ENCODE results near the gene HGS. TPM values are rescaled to one million over a fixed set of nuclear protein-coding genes. Genes with fewer than 3 reads are reported as not detected.
"Not testable (repeated sequence)": the region's sequence is repeated elsewhere in the genome, so short reads cannot be mapped to it uniquely, and the experiment has no call there.

Gene HGS
- total RNA-seq, 1 donor from 2014 or later, result 41.1 TPM

DNA sequence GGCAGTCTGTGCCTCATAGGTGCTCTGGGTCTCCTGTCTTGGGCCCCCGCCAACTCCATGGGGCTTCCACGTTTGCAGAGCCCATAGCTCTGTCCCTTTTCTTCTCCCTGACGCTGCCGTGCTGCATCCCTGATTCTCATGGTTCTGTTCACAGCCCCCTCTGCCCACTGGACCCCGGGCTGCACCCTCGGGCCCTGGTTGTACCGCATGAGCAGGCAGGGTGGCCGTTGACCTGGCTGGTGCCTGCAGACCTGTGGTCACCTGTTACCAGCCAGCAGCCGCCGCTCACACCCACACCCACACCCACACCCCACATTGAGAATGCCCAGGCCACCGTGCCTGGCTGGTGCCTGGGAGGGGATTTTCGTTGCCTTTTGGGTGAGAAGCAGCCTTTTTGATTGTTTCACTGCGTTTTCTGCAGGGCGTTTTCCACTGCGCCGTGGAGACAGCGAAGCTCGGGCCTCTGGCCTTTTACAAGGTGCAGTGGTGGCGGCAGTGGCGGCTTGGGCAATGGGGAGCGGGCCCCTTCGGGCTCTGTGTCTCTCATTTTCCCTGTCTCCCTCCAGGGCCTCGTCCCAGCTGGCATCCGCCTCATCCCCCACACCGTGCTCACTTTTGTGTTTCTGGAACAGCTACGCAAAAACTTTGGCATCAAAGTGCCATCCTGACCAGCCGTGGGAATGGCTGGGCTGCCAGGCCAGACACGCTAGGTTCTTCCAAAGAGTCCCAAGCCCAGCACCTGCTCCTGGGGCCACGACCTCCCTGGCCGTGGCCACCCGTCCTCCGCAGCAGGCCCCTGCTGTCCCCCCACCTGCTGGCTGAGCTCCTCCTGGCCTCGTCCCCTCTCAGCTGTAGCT is 35.8 kb downstream of the HGS start:
- DNase-seq (ENCODE audit: low read depth in 2 of 2), result no peak

DNA sequence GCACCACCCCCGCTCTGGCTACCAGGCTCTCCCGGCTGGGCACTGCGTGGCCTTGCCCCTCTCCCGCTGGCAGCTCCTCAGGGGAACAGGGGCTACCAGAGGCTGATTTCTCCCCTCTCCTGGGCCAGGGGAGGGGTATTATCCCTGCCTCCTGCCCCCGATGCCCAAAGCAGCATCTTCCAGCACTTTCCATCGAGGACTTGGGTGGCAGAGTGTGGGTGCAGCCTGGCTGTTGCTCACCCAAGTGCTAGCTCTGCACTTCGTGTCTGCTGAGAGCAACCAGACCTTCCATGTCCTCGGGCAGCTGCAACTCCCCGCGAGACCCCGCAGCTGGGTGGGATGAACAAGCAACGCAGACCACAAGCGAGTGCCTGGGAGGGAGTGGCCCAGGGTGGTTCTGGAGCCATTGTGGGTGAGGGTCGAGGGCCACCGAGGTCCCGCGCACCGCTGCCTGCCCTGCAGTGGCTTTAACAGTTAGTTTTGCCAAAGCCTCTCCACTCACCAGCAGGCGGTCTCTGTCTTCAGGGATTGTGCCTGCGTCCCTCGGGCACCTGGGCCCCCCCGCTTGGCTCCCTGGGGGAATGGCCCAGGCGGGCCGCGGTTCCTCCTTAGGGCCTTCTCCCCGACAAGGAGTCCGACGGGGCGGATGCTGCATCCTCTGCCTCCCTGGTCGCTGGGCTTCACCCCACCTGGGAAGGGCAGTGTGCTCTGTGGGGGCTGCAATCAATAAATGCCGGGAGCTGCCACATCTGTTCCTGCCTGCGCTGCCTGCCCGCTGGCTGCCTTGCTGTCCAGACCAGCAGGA is 36.7 kb downstream of the HGS start:
- no peak for DNase-seq (ENCODE audit: low read depth in 2 of 2)

DNA sequence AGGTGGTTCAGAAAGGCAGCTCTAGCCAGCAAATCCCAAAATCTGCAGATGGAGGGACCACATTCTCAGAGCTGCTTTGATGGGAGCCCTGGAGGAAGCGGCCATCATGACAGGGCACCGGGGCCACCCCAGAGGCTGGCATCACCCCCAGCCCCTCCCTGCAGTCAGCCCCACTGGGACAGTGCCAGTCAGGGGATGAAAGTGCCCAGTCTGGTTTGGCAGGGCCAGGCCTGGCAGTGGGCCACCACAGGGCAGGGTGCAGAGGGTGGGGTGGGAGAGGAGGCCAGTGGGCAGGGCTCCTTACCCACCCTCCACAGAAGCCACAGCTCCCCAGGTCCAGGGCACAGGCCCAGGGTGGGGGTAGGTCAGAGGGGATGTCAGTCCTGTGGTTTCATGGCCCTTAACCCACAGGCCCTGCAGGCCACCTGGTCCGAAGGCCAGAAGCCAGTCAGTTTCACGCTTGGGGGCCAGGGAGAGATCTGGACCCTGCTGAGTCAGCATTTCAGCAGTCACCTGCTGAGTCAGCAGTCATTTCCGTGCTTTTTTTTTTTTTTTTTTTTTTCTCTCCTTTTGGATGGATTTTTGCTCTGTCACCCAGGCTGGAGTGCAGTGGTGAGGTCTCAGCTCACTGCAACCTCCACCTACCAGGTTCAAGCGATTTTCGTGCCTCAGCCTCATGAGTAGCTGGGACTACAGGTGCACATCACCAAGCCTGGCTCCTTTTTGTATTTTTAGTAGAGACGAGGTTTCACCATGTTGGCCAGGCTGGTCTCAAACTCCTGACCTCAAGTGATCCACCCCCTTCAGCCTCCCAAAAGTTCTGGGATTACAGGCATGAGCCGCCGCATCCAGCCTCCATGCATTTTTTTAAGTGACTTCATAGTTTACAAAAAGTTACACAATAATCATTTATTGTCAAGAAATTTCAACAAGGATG is 38.6 kb downstream of the HGS start:
- DNase-seq (ENCODE audit: low read depth in 2 of 2), result no peak

DNA sequence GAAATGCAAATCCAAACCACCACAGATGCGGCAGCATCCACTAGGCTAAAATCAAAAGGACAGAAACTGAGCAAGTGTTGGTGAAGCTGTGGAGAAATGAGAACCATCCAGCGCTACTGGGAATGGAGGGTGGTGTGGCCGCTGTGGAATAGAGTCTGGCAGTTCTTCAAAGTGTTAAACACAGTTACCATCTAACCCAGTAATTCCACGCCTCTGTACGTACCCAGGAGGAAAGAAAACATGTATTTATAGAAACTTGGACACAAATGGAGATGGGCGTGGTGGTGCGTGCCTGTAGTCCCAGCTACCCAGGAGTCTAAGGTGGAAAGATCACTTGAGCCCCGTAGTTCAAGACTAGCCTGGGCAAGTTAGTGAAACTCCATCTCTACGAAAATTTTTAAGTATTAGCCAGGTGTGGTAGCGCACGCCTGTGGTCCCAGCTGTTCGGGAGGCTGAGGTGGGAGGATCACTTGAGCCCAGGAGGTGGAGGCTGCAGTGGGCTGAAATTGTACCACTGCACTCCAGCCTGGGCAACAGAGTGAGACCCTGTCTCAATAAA is 39.9 kb downstream of the HGS start:
- no peak for DNase-seq (ENCODE audit: low read depth in 2 of 2)

DNA sequence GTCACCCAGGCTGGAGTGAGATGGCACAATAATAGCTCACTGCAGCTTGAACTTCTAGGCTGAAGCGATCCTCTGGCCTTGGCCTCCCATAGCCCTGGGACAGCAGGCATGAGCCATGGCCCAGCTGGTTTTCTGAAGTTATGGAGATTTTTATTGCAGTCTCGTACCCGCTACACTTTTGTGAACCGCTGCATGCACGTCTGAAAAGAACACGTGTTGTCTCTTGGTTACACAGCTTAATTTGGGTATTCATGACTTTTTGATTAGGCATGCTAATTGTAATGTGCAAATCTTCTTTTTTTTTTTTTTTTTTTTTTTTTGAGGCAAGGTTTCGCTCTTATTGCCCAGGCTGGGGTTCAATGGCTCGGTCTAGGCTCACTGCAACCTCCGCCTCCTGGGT is 41.6 kb downstream of the HGS start:
- no peak for DNase-seq (ENCODE audit: low read depth in 2 of 2)

DNA sequence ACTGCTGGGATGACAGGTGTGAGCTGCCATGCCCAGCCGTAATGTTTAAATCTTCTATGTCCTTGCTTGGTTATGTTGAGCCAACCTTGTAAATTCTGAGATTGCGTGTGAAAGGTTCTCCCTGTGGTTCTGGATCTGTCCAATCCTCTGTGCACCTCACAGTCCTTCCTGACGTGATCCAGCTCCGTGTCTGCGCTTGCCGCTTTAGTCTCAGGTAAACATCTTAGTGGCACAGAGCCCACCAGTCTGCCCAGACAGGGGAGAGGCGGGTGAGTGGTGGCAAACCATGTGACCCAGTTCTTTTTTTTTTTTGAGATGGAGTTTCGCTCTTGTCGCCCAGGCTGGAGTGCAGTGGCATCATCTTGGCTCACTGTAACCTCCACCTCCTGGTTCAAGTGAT is 42.2 kb downstream of the HGS start:
- DNase-seq (ENCODE audit: low read depth in 2 of 2), result no peak

DNA sequence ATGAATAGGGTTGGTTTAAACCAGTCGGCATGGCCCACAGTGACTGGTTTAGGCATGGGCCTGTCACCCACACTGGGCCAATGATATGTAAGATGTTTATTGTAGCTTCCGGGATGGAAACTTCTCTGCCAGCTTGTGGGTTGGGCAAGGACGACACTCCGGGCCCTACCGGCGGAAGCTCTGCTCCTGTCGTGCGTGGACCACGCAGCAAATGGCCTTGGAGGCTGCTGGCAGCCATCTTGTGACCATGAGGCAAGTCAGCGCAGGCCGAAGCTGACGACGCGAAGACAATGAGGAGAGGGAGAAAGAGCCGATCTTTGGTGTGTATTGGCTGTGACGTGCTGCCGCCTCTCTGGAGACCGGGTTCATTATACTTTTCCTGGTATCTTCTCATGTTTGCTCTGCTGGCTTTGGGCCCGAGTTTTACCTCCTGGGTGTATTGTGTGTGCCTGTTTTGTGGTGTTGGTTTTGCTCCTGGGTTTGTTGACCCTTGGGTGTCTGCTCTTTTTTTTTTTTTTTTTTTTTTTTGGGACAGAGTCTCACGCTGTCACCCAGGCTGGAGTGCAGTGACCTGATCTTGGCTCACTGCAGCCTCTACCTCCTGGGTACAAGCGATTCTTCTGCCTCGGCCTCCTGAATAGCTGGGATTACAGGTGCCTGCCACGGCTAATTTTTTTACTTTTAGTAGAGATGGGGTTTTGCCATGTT is 43.7 kb downstream of the HGS start:
- DNase-seq (ENCODE audit: low read depth in 2 of 2), result no peak

DNA sequence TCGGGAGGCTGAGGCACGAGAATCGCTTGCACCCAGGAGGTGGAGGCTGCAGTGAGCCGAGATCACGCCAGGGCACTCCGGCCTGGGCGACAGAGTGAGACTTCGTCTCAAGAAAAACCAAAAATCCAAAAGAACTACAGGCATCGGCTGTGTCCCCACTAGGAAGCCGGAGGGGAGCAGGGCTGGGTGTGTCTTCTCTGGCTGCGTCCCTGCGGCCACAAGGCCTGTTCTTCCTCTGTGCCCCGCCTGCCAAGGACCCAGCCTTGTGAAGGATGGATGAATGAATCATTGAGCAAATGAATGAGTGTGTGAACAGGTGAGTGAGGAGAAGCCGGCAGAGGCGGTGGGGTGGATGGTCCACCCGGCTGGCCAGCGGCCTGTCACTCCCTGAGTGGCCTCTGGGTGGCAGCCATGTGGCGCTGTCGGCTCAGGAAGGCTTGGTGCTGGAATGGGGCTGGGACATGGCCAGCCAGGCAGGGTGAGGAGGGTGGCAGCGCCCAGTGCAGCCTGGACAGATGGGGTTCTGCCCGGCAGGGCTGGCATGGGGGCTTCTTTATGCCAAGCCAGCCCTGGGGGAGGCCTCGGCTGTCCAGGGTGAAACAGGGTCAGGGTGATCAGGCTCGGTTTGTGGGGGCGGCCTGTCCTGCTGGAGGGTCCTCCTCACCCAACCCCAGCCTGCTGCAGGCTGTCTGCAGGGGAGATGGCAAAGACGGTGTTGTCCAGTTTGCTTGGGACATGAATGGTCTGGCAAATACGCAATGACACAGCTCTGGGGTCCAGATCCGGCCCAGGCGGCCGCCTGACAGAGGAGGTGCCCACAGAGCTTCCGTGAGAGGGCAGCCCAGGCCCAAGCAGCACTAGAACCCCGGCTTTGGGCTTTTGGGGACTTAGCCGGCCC is 49.9 kb downstream of the HGS start:
- DNase-seq (ENCODE audit: low read depth in 2 of 2), result peak; percentile 29 to 65

DNA sequence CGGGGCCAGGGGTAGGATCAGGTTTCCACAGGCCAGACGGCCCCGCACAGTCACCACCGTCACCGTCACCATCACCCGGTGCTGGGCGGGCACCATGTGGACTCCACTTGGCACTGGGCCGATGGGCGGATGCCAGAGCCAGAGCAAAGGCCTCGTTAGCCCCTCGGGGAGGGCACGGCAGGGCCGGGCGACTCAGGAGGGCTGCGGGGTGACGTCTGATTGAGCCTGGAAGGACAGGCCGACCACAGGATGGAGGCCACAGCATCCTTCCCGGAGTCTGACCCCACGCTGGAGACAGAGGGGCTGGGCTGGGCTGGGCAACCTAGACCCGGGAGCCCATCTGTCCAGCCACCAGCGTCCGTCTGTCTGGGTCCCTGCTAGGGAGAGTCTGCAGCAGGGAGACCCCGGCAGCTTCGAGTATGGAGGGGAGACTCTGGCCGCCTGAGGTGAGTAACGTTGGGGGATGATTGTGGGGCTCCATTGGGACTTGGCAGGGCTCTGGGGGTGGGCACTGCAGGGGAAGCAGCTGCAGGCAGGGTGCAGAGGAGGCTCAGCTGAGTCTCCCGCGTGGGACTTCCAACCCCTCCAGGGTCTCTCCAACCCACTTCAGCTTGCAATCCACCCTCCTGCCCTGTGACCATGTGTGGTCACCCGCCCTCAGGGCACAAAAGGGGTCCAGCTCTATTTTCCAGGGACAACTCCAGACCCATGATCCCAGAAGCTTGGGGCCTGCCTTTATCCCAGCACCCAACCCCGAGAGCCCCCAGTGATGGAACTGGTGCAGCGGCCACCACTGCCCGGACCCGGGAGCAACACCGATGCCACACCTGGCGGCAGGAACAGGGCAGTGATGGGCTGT is 50.8 kb downstream of the HGS start:
- DNase-seq (ENCODE audit: low read depth in 2 of 2), result no peak

DNA sequence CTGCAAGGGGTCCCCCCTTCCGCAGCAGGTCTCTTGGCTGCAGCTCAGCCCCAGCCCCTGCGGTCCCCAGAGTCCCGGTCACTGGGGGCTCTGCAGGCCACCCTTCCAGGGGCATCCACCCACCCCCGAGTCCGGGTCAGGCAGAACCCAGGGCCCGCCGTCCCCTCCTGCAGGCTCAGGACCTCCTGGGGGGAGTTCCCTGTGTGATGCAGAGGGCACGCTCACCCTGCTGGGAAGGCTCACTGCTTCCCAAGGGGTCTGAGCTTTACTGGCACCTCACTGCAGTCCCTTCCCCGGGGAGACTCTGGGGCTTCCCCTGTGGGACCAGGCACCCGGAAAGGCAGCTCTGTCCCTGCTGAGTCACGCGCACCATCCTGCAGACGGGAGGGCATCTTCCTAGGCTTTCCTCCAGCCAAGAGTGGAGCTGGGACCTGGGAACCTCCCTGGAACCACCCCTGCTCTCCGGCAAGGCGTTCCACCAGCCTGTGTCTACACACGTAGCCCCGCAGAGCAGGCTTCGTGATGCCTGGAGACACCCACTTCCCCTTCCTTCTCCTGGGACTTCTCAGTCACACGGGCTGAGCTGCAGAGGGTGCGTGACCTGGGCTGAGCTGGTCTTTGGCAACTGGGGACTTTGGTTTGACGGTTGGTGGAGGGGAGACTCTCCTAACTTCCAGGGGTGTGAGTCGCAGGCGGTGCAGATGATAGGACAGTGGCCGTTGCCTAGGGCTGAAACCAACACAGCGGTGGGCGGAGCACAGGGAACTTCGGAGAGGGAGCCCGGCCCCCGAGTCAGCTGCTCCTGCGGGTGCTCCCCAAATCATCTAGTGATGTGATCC is 51.7 kb downstream of the HGS start:
- no peak for DNase-seq (ENCODE audit: low read depth in 2 of 2)

DNA sequence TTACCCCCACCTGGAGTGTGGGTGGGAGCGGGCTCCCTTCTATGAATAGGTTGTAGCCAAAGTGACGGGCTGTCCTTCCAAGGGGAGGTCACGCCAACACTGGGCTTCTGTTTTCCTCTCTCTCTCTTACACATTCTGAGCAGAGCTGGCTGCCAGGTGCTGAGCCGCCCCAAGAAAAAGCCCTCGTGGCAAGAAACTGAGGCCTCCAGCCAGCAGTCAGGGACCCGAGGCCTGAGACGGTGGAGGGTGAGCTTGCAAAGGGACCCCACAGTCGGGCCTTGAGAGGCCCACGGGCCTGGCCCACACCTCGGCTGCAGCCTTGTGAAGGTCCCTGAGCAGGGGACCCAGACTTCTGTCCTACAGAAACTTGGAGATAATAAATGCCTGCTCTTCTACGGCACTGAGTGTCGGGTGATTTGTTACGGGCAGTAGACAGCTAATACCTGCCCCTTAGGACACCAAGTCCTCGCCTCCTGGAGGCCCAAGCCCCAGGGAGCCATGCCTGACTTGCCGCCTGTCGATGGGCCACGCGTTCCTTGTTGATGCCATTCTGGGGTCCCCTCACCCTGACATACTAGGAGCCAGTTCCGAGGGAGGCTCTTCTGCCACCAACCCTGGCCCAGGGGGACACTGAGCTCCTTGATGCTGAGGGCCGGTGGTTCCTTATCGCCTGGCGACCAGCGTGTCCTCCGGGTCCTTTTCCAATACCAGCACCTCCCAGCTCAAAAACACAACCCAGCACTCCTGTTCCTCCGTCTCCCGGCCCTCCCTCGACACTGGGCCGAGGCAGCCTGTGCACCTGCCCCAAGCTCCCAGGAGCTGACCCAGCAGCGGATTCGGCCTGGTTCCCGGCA is 54.4 kb downstream of the HGS start:
- no peak for DNase-seq (ENCODE audit: low read depth in 2 of 2)

DNA sequence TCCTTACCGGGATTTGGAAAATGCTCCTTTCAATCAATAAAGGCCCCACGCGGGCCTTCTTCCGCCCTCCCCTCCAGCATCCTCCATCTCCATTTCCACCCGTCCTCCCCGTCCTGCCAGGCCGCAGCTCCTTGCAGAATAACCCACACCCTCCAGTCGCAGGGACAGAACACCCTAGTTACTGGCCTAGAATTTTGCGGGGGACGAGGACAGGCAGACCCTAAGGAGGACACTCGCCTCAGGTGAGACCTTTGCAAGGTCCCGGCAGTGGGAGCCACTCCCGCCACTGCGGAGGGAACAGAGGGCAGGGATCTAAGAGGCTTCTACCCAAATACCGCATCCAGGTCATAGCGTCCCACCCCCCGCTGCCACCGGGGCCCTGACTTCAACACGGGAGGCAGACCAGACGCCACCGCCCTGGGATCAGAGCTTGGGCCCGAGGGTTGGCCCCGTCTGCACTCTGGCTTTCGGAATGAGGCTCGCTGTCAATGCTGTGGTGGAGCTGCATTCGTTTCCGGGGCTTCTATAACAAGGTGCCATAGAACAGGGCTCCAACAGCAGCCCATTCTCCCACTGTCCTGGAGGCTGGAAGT is 55.1 kb downstream of the HGS start:
- no peak for DNase-seq (ENCODE audit: low read depth in 2 of 2)

DNA sequence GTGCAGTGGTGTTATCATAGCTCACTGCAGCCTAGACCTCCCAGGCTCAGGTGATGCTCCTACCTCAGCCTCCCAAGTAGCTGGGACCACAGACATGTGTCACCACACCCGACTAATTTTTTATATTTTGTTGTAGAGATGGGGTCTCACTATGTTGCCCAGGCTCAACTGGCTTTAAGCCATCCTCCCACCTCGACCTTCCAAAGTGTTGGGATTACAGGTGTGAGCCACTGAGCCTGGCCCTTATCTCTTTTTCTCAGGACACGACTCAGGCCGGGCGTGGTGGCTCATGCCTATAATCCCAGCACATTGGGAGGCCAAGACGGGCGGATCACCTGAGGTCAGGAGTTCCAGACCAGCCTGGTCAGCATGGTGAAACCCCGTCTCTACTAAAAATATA is 55.8 kb downstream of the HGS start:
- DNase-seq (ENCODE audit: low read depth in 2 of 2), result not testable (repeated sequence)

DNA sequence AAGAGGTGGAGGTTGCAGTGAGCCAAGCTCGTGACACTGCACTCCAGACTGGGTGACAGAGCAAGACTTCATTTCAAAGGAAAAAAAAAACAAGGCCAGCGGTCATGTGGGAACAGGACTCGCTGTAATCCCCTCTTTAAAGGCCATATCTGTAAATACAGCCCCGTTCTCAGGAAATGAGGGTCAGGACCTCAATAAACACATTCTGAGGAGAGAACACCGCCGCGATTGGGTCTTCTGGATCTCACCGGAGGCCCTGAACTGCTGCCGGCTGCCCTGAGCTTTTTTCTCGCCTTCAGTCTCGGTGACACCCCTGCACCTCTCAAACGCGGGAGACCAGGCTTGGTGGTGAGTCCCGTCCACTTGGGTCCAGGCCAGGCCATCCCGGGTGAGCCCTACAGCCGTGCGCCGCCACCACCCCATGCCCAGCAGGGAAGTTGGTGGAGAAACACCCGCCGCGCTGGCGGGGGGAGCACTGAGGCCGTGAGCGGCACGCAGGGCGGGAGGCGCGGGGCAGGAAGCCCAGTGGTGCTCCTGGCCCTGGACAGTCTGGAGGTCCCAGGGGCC is 56.7 kb downstream of the HGS start:
- peak in 1 of 2 donors; percentile 40 for DNase-seq (ENCODE audit: low read depth in 2 of 2)

DNA sequence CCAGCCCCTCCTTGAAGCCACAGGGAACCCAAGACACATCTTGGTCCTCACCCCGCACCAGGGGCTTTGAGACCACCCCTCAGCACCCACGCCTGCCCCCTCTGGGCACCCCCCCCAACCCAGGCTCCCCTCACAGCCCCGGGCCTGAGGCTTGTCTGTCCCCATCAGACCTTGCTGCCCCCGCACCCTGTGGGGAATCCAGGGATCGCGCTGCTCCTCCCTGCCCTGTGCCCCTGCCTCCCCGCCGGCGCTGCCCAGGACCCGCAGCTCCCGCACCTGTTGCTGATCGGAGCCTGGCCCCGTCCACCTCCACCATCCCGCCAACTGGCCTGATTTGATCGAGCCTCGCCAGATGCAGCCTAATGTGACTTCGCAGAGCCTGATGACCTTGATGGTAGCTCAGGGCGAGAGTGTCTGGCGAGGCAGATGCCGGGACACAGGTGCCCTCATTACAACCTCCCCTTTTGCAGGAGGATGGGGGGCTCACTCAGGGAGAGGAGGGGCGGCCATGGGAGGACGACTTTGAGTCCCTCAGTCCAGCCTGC is 57.3 kb downstream of the HGS start:
- no peak for DNase-seq (ENCODE audit: low read depth in 2 of 2)

Data from dermis microvascular lymphatic vessel endothelial cell (primary cell).